ENCODE data around the gene PIMREG.

PIMREG gene

GRCh38 chr17:6476810-6477179 lies 32.5 kb downstream of the PIMREG start:
- TF ChIP-seq CTCF (IDR thresholded peaks at IDR 0.05), result no peak

- TF ChIP-seq CTCF (IDR thresholded peaks at IDR 0.05), result no peak
Measured at GRCh38 chr17:6477831-6478383, 33.7 kb downstream of the PIMREG start.

GRCh38 chr17:6478486-6478885 lies 34.2 kb downstream of the PIMREG start:
- TF ChIP-seq CTCF (IDR thresholded peaks at IDR 0.05), result no peak

GRCh38 chr17:6479622-6480302 lies 35.5 kb downstream of the PIMREG start:
- TF ChIP-seq CTCF (IDR thresholded peaks at IDR 0.05), result no peak

GRCh38 chr17:6480303-6480675 lies 36.0 kb downstream of the PIMREG start:
- no peak for TF ChIP-seq CTCF (IDR thresholded peaks at IDR 0.05)

- no peak for TF ChIP-seq CTCF (IDR thresholded peaks at IDR 0.05)
Measured at GRCh38 chr17:6482105-6482455, 37.8 kb downstream of the PIMREG start.

- TF ChIP-seq CTCF (IDR thresholded peaks at IDR 0.05), result no peak
Measured at GRCh38 chr17:6483507-6483906, 39.3 kb downstream of the PIMREG start.
